Measurements from ENCODE around the gene DNTTIP2. TPM values are rescaled to one million over a fixed set of nuclear protein-coding genes. Genes with fewer than 3 reads are reported as not detected.
A peak's percentile ranks its signal among the peaks of the same experiment; 100 is the strongest.

The DNTTIP2 gene
- total RNA-seq, 1 experiment from 2014 or later: 50.3 TPM

- TF ChIP-seq CTCF (IDR thresholded peaks at IDR 0.05): no peak
- no peak for TF ChIP-seq SIN3A (IDR thresholded peaks at IDR 0.05; ENCODE audit: borderline replicate concordance, insufficient read depth, low read depth, low read length)
- TF ChIP-seq POLR2AphosphoS5 (IDR thresholded peaks at IDR 0.05; ENCODE audit: low read depth, low read length): no peak
- no peak for TF ChIP-seq REST (IDR thresholded peaks at IDR 0.05; ENCODE audit: insufficient read depth in 1 of 2, low read depth in 2 of 2, low read length in 1 of 2)
- TF ChIP-seq TCF7L2 (IDR thresholded peaks at IDR 0.05; ENCODE audit: low read depth, low read length): no peak
- Histone ChIP-seq H3K4me3 (ENCODE audit: low read depth in 2 of 2, low read length in 2 of 2) (no peak overlapping the region), H3K36me3 (ENCODE audit: control insufficient read depth, insufficient read depth, low read length) (no peaks in the 10 kb centered on the region), H3K27ac (ENCODE audit: low read length) (no peak overlapping the region), H3K27me3 (ENCODE audit: control insufficient read depth, insufficient read depth, low read length) (no peaks in the 10 kb centered on the region), H3K4me1 (ENCODE audit: control insufficient read depth, insufficient read depth, low read length) (no peaks in the 10 kb centered on the region), H3K9me3 (ENCODE audit: control insufficient read depth, insufficient read depth, low read depth, low read length) (no peaks in the 10 kb centered on the region)
- BruUV-seq (replicated peaks): no TSS peak
- CTCF ChIA-PET: no interaction called here
- POLR2A ChIA-PET: interaction anchor here (0.6 kb wide), 1 partner anchor 193 kb away, joined by 3 read pairs; no protein-coding TSS in a partner anchor
- intact Hi-C loops (cut with micrococcal nuclease; ENCODE audit: unreplicated experiment): no loop called here
- DNase-seq (ENCODE audit: low read depth, low spot score) (no peak), ATAC-seq (no peak)
- in situ Hi-C loops (cut with HindIII; ENCODE audit: low pct_unique_long_range_greater_than_20kb, low sequenced_read_pairs): no loop called here
Observed at GRCh38 chr1:93828367-93828755, 50.6 kb downstream of the DNTTIP2 start.

- POLR2A ChIA-PET: interaction anchor here (0.6 kb wide), 1 partner anchor 193 kb away, joined by 3 read pairs; no protein-coding TSS in a partner anchor
- DNase-seq (ENCODE audit: low read depth, low spot score): no peak
- BruUV-seq (replicated peaks): no TSS peak
Observed at GRCh38 chr1:93827633-93828366, 51.2 kb downstream of the DNTTIP2 start.

More at GRCh38 chr1:93827633-93828366, 51.2 kb downstream of the DNTTIP2 start:
- CTCF ChIA-PET: no interaction called here
- in situ Hi-C loops (cut with HindIII; ENCODE audit: low pct_unique_long_range_greater_than_20kb, low sequenced_read_pairs) (no loop called here), intact Hi-C loops (cut with micrococcal nuclease; ENCODE audit: unreplicated experiment) (no loop called here)
- Histone ChIP-seq H3K27me3 (ENCODE audit: control insufficient read depth, insufficient read depth, low read length) (no peaks in the 10 kb centered on the region), H3K36me3 (ENCODE audit: control insufficient read depth, insufficient read depth, low read length) (no peaks in the 10 kb centered on the region), H3K4me1 (ENCODE audit: control insufficient read depth, insufficient read depth, low read length) (no peaks in the 10 kb centered on the region), H3K9me3 (ENCODE audit: control insufficient read depth, insufficient read depth, low read depth, low read length) (no peaks in the 10 kb centered on the region), H3K27ac (ENCODE audit: low read length) (no peak overlapping the region), H3K4me3 (ENCODE audit: low read depth in 2 of 2, low read length in 2 of 2) (no peak overlapping the region)
- ATAC-seq: peak; percentile 58; the same call in 1 of the 2 replicates
- TF ChIP-seq POLR2AphosphoS5 (IDR thresholded peaks at IDR 0.05; ENCODE audit: low read depth, low read length) (no peak), REST (IDR thresholded peaks at IDR 0.05; ENCODE audit: insufficient read depth in 1 of 2, low read depth in 2 of 2, low read length in 1 of 2) (no peak), CTCF (IDR thresholded peaks at IDR 0.05) (no peak), SIN3A (IDR thresholded peaks at IDR 0.05; ENCODE audit: borderline replicate concordance, insufficient read depth, low read depth, low read length) (no peak), TCF7L2 (IDR thresholded peaks at IDR 0.05; ENCODE audit: low read depth, low read length) (no peak)
